Measurements from ENCODE around the gene CD33.

CD33 gene

GRCh38 chr19:51258165-51259160 lies 33.6 kb downstream of the CD33 start:
- no peak for DNase-seq (ENCODE audit: low read depth, low spot score)

- DNase-seq (ENCODE audit: low read depth, low spot score), result peak; percentile 12
Measured at GRCh38 chr19:51259348-51260245, 34.7 kb downstream of the CD33 start.

GRCh38 chr19:51263808-51264207 lies 38.9 kb downstream of the CD33 start:
- no peak for DNase-seq (ENCODE audit: low read depth, low spot score)

GRCh38 chr19:51271067-51271466 lies 46.2 kb downstream of the CD33 start:
- no peak for DNase-seq (ENCODE audit: low read depth, low spot score)

- DNase-seq (ENCODE audit: low read depth, low spot score), result no peak
Measured at GRCh38 chr19:51272183-51272810, 47.4 kb downstream of the CD33 start.

- DNase-seq (ENCODE audit: low read depth, low spot score), result no peak
Measured at GRCh38 chr19:51274049-51274770, 49.3 kb downstream of the CD33 start.

GRCh38 chr19:51277112-51277511 lies 52.2 kb downstream of the CD33 start:
- no peak for DNase-seq (ENCODE audit: low read depth, low spot score)

- no peak for DNase-seq (ENCODE audit: low read depth, low spot score)
Measured at GRCh38 chr19:51282335-51282734, 57.5 kb downstream of the CD33 start.

- no peak for DNase-seq (ENCODE audit: low read depth, low spot score)
Measured at GRCh38 chr19:51285682-51286081, 60.8 kb downstream of the CD33 start.
